ENCODE measurements around the gene SYNPO2.

DNA sequence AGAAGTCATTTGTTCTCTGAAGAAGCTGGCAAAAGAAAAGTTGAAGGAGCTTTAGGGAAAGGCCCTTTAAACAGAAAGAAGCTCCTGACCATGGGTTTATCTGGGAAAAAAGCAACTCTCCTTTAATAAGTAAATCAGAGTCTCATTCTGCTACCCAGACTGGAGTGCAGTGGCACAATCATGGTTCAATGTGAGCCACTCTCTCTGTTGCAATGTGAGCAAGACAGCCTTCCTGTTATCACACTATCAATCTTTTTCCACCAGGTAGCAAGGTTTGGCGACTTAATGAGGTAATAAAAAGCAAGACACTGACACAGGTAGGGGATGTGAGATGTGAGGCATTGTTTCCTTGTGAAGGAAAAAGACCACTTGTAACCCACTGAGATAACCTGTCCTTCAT, 111.3 kb downstream of the SYNPO2 start:
- TF ChIP-seq, protein P1, sequence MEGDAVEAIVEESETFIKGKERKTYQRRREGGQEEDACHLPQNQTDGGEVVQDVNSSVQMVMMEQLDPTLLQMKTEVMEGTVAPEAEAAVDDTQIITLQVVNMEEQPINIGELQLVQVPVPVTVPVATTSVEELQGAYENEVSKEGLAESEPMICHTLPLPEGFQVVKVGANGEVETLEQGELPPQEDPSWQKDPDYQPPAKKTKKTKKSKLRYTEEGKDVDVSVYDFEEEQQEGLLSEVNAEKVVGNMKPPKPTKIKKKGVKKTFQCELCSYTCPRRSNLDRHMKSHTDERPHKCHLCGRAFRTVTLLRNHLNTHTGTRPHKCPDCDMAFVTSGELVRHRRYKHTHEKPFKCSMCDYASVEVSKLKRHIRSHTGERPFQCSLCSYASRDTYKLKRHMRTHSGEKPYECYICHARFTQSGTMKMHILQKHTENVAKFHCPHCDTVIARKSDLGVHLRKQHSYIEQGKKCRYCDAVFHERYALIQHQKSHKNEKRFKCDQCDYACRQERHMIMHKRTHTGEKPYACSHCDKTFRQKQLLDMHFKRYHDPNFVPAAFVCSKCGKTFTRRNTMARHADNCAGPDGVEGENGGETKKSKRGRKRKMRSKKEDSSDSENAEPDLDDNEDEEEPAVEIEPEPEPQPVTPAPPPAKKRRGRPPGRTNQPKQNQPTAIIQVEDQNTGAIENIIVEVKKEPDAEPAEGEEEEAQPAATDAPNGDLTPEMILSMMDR (IDR thresholded peaks at IDR 0.05) = no peak
- no peak for TF ChIP-seq POLR2A (IDR thresholded peaks at IDR 0.05)

All from testis (tissue), 2 donors.